ENCODE measurements around the gene METTL26. TPM values are rescaled to one million over a fixed set of nuclear protein-coding genes. Genes with fewer than 3 reads are reported as not detected.
A peak's percentile ranks its signal among the peaks of the same experiment; 100 is the strongest.

METTL26 gene
- total and polyA plus RNA-seq, 8 donors: 18.8 to 130 (median 27.2) TPM

GRCh38 chr16:644556-644955, 8.5 kb upstream of the METTL26 start:
- H3K27ac ChIP-seq: no peak overlapping the region

GRCh38 chr16:643050-643368, 6.9 kb upstream of the METTL26 start:
- FAIRE-seq (no peak), DNase-seq (no peak), ATAC-seq (no peak)
- 62 to 68% methylated on average over 13 of the region's 13 CpGs for WGBS, 2 donors
- Histone ChIP-seq H3K4me3 (peak overlapping the region; percentile 79 to 94 (median 81)), H3K4me1 (peaks cover 23 to 26% (median 23%) of the 10 kb centered on the region in 3 donors), H3K9me3 (no peaks in the 10 kb centered on the region), H3K27me3 (no peaks in the 10 kb centered on the region), H3K36me3 (no peaks in the 10 kb centered on the region), H3K27ac (peak overlapping the region; percentile 84 to 88 (median 86))
- intact Hi-C loops (cut with DNase I): no loop called here
- TF ChIP-seq CTCF (IDR thresholded peaks at IDR 0.05): no peak

More at GRCh38 chr16:644556-644955, 8.5 kb upstream of the METTL26 start:
- 89% methylated on average over 12 of the region's 12 CpGs for WGBS, 2 donors
- TF ChIP-seq CTCF (IDR thresholded peaks at IDR 0.05): no peak
- no peak for FAIRE-seq
- no peak for ATAC-seq
- H3K36me3 ChIP-seq: no peaks in the 10 kb centered on the region
- H3K4me3 ChIP-seq: no peak overlapping the region
- intact Hi-C loops (cut with DNase I): no loop called here
- no peaks in the 10 kb centered on the region for H3K9me3 ChIP-seq
- no peaks in the 10 kb centered on the region for H3K27me3 ChIP-seq
- H3K4me1 ChIP-seq: peaks cover 25 to 33% (median 29%) of the 10 kb centered on the region in 3 donors
- DNase-seq: no peak

- ATAC-seq (peak; percentile 66 to 78 (median 70)), FAIRE-seq (no peak), DNase-seq (peak in 5 of 6 donors; percentile 83 to 90 (median 88))
- Histone ChIP-seq H3K4me1 (peaks cover 23 to 26% (median 23%) of the 10 kb centered on the region in 3 donors), H3K36me3 (no peaks in the 10 kb centered on the region), H3K27me3 (no peaks in the 10 kb centered on the region), H3K4me3 (peak overlapping the region; percentile 79 to 94 (median 81)), H3K9me3 (no peaks in the 10 kb centered on the region), H3K27ac (peak overlapping the region; percentile 84 to 88 (median 86))
- WGBS, 2 donors: 1 to 2% methylated on average over 45 to 72 of the region's 72 CpGs
- TF ChIP-seq CTCF (IDR thresholded peaks at IDR 0.05): no peak
- intact Hi-C loops (cut with DNase I): no loop called here
Measured at GRCh38 chr16:642189-643049, 6.3 kb upstream of the METTL26 start.

GRCh38 chr16:641326-642188, 5.5 kb upstream of the METTL26 start, which contains the start of gene MCRIP2:
MCRIP2 (plus strand) TSS chr16:641828; CDS start chr16:641992, 164 bp downstream.
- DNase-seq (peak; percentile 87 to 96 (median 92)), FAIRE-seq (no peak), ATAC-seq (peak; percentile 57 to 77 (median 72))
- peak within 1 kb of the TSS; percentile 79 to 94 (median 81) for H3K4me3 ChIP-seq
- H3K9me3 ChIP-seq: no peaks in the 10 kb centered on the region
- no peaks in the 10 kb centered on the region for H3K36me3 ChIP-seq
- peak within 1 kb of the TSS; percentile 84 to 88 (median 86) for H3K27ac ChIP-seq
- WGBS, 2 donors: 1% methylated on average over 71 to 81 of the region's 81 CpGs
- intact Hi-C loops (cut with DNase I): no loop called here
- TF ChIP-seq CTCF (IDR thresholded peaks at IDR 0.05): no peak
- peaks cover 21 to 25% (median 24%) of the 10 kb centered on the region in 3 donors for H3K4me1 ChIP-seq
- H3K27me3 ChIP-seq: no peaks in the 10 kb centered on the region
